Loucy (cell line): Measurements from ENCODE around the gene TNFSF9.

Experiments used
- H2AFZ ChIP-seq: fragments of 200-600 bp; sonication (generic); 2 replicates; pipeline ENCODE4 v1.6.0; 2016; ENCODE audit warnings: antibody characterized with exemption, mild to moderate bottlenecking, low read length, moderate library complexity
- H3F3A ChIP-seq: fragments of 200-600 bp; 2 replicates; pipeline ENCODE4 v1.6.0; 2016; ENCODE audit warnings: antibody characterized with exemption, low read depth, mild to moderate bottlenecking
- H3K27me3 ChIP-seq: fragments of 200-600 bp; sonication (generic); 2 replicates; pipeline ENCODE4 v1.6.1; 2014; ENCODE audit warnings: low read length, mild to moderate bottlenecking; ENCODE audit not compliant: insufficient read depth, poor library complexity, severe bottlenecking
- H3K36me3 ChIP-seq: fragments of 200-600 bp; sonication (generic); 2 replicates; pipeline ENCODE4 v1.6.1; 2016; ENCODE audit warnings: low read length; ENCODE audit not compliant: insufficient read depth
- H3K4me1 ChIP-seq: fragments of 200-600 bp; sonication (generic); 2 replicates; pipeline ENCODE4 v1.5.1; 2014; ENCODE audit warnings: low read length, mild to moderate bottlenecking; ENCODE audit not compliant: insufficient read depth, poor library complexity, severe bottlenecking
- H3K4me2 ChIP-seq: fragments of 200-600 bp; sonication (generic); 2 replicates; pipeline ENCODE4 v1.6.0; 2014; ENCODE audit warnings: antibody characterized with exemption, low read length, low read depth, mild to moderate bottlenecking; ENCODE audit not compliant: poor library complexity, severe bottlenecking
- H3K4me3 ChIP-seq: fragments of 200-600 bp; sonication (generic); 2 replicates; pipeline ENCODE4 v1.5.1; 2014; ENCODE audit warnings: low read length, mild to moderate bottlenecking, mixed read lengths; ENCODE audit not compliant: poor library complexity, severe bottlenecking
- H3K79me2 ChIP-seq: fragments of 200-600 bp; sonication (generic); 2 replicates; pipeline ENCODE4 v1.6.1; 2014; ENCODE audit warnings: low read length; ENCODE audit not compliant: insufficient read depth
- H3K9ac ChIP-seq: fragments of 200-600 bp; sonication (generic); 2 replicates; pipeline ENCODE4 v1.6.0; 2014; ENCODE audit warnings: mild to moderate bottlenecking, low read depth, low read length, moderate library complexity; ENCODE audit not compliant: poor library complexity, severe bottlenecking
- H3K9me2 ChIP-seq: fragments of 200-600 bp; sonication (generic); replicated peaks from 2 replicates; pipeline ENCODE4 v1.6.1; 2016; ENCODE audit warnings: low read depth, low read length, mixed read lengths
- H3K9me3 ChIP-seq: fragments of 200-600 bp; sonication (generic); 2 replicates; pipeline ENCODE4 v1.6.1; 2014; ENCODE audit warnings: mild to moderate bottlenecking, antibody characterized with exemption, low read length, low read depth; ENCODE audit not compliant: insufficient read depth
- H4K20me1 ChIP-seq: fragments of 200-600 bp; sonication (generic); 2 replicates; pipeline ENCODE4 v1.6.0; 2014; ENCODE audit warnings: antibody characterized with exemption, low read length, mild to moderate bottlenecking; ENCODE audit not compliant: insufficient read depth, poor library complexity, severe bottlenecking
- EZH2phosphoT487 ChIP-seq: fragments of 200-600 bp; IDR thresholded peaks from 2 replicates; pipeline ENCODE4 v1.6.1; 2018; ENCODE audit warnings: antibody characterized with exemption, mild to moderate bottlenecking, moderate library complexity, borderline replicate concordance
- TF ChIP-seq, protein P1 (sequence below): fragments of 200-600 bp; sonication (generic); conservative IDR thresholded peaks from 2 replicates; pipeline ENCODE4 v1.5.1; 2014; ENCODE audit warnings: mild to moderate bottlenecking, antibody characterized with exemption, low read length

Gene TNFSF9

DNA sequence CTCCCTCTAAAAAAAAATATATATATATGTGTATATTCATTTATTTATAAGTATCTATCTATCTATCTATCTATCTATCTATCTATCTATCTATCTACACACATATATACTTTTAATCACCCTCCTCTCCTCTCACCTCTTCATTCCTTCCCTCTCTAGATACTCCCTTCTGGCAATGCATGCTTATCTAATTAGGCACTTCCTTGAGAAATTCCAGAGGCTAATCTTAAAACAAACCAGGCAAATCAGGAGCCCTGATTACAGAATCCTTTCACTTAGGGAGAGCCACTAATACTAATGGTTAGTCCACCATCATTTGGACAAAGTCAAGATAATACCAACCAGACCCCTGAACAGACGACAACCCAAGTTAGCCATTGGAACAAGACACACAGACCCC lies 42.5 kb downstream of the TNFSF9 start:
- Histone ChIP-seq H3K9me2 (no peaks in the 10 kb centered on the region), H3K36me3 (no peaks in the 10 kb centered on the region), H4K20me1 (no peaks in the 10 kb centered on the region), H2AFZ (no peak overlapping the region), H3F3A (no peaks in the 10 kb centered on the region), H3K27me3 (no peaks in the 10 kb centered on the region), H3K79me2 (no peaks in the 10 kb centered on the region), H3K4me2 (no peak overlapping the region), H3K9ac (no peak overlapping the region), H3K4me1 (peaks cover 3% of the 10 kb centered on the region), H3K4me3 (no peak overlapping the region), H3K9me3 (no peaks in the 10 kb centered on the region)
- TF ChIP-seq, protein P1, sequence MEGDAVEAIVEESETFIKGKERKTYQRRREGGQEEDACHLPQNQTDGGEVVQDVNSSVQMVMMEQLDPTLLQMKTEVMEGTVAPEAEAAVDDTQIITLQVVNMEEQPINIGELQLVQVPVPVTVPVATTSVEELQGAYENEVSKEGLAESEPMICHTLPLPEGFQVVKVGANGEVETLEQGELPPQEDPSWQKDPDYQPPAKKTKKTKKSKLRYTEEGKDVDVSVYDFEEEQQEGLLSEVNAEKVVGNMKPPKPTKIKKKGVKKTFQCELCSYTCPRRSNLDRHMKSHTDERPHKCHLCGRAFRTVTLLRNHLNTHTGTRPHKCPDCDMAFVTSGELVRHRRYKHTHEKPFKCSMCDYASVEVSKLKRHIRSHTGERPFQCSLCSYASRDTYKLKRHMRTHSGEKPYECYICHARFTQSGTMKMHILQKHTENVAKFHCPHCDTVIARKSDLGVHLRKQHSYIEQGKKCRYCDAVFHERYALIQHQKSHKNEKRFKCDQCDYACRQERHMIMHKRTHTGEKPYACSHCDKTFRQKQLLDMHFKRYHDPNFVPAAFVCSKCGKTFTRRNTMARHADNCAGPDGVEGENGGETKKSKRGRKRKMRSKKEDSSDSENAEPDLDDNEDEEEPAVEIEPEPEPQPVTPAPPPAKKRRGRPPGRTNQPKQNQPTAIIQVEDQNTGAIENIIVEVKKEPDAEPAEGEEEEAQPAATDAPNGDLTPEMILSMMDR: no peak
- TF ChIP-seq EZH2phosphoT487: no peak

DNA sequence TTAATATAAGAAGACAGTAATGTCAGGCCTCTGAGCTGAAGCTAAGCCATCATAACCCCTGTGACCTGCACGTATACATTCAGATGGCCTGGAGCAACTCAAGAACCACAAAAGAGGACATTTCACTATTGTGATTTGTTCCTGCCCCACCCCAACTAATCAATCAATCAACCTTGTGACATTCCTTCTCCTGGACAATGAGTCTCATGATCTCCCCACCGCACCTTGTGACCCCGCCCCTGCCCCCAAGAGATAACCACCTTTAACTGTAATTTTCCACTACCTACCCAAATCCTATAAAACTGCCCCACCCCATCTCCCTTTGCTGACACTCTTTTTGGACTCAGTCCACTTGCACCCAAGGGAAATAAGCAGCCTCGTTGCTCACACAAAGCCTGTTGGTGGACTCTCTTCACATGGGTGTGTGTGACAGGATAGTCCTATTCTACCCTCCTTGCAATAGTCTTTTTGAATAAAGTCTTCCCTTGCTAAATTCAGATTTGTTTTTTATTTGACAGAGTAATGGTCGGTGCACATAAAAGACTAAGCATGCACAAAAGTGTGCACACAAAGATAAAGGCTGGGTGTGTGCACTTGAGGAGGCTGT lies 46.1 kb downstream of the TNFSF9 start:
- no peaks in the 10 kb centered on the region for H3K27me3 ChIP-seq
- H3K9me3 ChIP-seq: no peaks in the 10 kb centered on the region
- H3K4me1 ChIP-seq: peaks cover 3% of the 10 kb centered on the region
- peak overlapping the region; percentile 51 for H3K9ac ChIP-seq
- no peaks in the 10 kb centered on the region for H3F3A ChIP-seq
- no peak overlapping the region for H2AFZ ChIP-seq
- H4K20me1 ChIP-seq: no peaks in the 10 kb centered on the region
- no peaks in the 10 kb centered on the region for H3K36me3 ChIP-seq
- H3K4me3 ChIP-seq: no peak overlapping the region
- TF ChIP-seq, protein P1: no peak
- no peak for TF ChIP-seq EZH2phosphoT487
- H3K4me2 ChIP-seq: no peak overlapping the region
- no peaks in the 10 kb centered on the region for H3K79me2 ChIP-seq
- H3K9me2 ChIP-seq: no peaks in the 10 kb centered on the region

DNA sequence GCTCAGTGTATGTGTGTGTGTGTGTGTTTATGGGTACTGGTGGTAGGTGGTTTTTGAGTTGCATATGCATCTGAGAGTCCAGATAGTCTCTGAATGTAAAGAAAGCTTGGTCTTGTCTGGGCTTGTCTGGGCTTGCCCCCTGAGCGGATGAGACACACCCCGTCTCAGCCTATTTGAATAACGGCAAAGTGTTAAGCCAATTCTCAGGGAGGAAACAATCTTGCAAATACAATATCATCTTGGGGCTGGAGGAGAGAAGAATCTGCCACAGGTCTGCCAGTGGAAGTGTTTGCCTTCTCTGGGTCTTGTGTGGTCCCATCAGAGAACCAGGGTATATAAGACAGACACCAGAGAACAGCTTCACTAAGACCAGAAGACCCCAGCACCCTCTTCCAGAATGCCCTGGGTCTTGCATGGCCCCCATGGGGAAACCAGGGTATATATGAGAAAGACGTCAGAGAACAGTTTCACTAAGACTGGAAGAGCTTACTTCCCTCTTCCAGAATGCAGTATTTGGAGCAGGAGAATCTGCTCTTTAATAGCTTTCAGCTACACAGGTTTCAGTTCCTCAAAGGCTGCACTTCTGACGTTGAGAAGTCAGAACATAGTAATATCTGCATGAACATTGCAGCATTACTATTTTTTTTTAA lies 46.8 kb downstream of the TNFSF9 start:
- no peaks in the 10 kb centered on the region for H3K9me3 ChIP-seq
- no peak overlapping the region for H3K4me2 ChIP-seq
- H3F3A ChIP-seq: no peaks in the 10 kb centered on the region
- H3K79me2 ChIP-seq: no peaks in the 10 kb centered on the region
- H3K4me3 ChIP-seq: no peak overlapping the region
- no peaks in the 10 kb centered on the region for H3K27me3 ChIP-seq
- H3K4me1 ChIP-seq: peaks cover 3% of the 10 kb centered on the region
- H2AFZ ChIP-seq: no peak overlapping the region
- no peaks in the 10 kb centered on the region for H3K36me3 ChIP-seq
- H3K9ac ChIP-seq: peak overlapping the region; percentile 51
- TF ChIP-seq, protein P1: no peak
- TF ChIP-seq EZH2phosphoT487: no peak
- no peaks in the 10 kb centered on the region for H4K20me1 ChIP-seq
- H3K9me2 ChIP-seq: no peaks in the 10 kb centered on the region
